ENCODE results near the gene TMIE. TPM values are rescaled to one million over a fixed set of nuclear protein-coding genes. Genes with fewer than 3 reads are reported as not detected.
"Not testable (repeated sequence)": the region's sequence is repeated elsewhere in the genome, so short reads cannot be mapped to it uniquely, and the experiment has no call there.

Gene TMIE
- total RNA-seq, 2 donors from 2014 or later: not detected

DNA sequence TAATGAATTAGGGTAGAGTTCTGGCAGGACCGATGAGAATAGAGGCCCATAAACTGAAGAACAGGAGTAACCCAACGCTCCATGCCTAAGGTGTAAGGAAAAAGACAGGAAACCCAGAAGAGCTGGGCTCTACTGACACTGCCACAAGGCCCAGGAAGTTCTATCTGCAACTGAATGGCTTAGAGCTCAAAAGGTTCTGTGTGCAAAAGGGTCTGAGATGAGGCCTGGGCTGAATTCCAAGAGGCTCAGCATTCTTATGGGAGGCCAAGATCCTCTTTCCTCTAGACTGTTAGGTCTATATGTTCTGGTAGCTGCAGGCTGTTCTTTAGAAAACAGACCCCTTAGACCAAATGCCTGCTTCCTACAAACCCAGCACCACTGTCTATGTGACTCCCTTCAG is 47.0 kb downstream of the TMIE start:
- no peak for DNase-seq
- Histone ChIP-seq H3K4me3 (no peak overlapping the region), H3K27ac (no peak overlapping the region), H3K36me3 (replicated peaks in 1 of 2; ENCODE audit: insufficient read depth in 1 of 2, low read depth in 2 of 2) (no peaks in the 10 kb centered on the region), H3K27me3 (no peaks in the 10 kb centered on the region), H3K9me3 (no peaks in the 10 kb centered on the region), H3K4me1 (no peaks in the 10 kb centered on the region)
- 83 to 84% methylated on average over 2 of the region's 2 CpGs for WGBS, 2 donors
- intact Hi-C loops (cut with DNase I): no loop called here
- ATAC-seq: no peak
- TF ChIP-seq CTCF (IDR thresholded peaks at IDR 0.05): no peak
- TF ChIP-seq POLR2A (IDR thresholded peaks at IDR 0.05): no peak

DNA sequence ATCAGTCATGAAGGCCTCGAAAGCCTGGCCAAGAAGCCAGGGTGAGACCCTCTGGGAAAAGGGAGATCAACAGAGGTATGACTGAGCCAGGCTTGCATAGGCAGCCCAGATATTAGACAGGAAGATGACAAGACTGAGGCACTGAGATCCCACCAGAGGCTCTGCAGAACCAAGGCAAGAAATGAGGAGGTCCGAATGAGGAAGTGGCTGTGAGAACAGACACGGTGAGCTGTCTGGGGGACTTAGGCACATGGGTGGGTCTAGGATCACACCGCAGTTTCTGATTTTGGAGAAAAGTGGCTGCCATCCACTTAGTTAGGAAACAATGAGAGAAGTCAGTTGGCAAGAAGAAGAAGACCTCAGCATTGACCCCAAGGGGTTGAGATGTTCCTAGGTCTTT is 47.9 kb downstream of the TMIE start:
- H3K9me3 ChIP-seq: no peaks in the 10 kb centered on the region
- TF ChIP-seq CTCF (IDR thresholded peaks at IDR 0.05) (no peak), POLR2A (IDR thresholded peaks at IDR 0.05) (no peak)
- intact Hi-C loops (cut with DNase I): no loop called here
- DNase-seq (no peak), ATAC-seq (no peak)
- no peaks in the 10 kb centered on the region for H3K27me3 ChIP-seq
- WGBS, 2 donors: 80 to 86% methylated on average over 4 of the region's 4 CpGs
- H3K36me3 ChIP-seq (replicated peaks in 1 of 2; ENCODE audit: insufficient read depth in 1 of 2, low read depth in 2 of 2): no peaks in the 10 kb centered on the region
- no peaks in the 10 kb centered on the region for H3K4me1 ChIP-seq
- H3K4me3 ChIP-seq: no peak overlapping the region
- no peak overlapping the region for H3K27ac ChIP-seq

- no peaks in the 10 kb centered on the region for H3K36me3 ChIP-seq (replicated peaks in 1 of 2; ENCODE audit: insufficient read depth in 1 of 2, low read depth in 2 of 2)
- no peak overlapping the region for H3K4me3 ChIP-seq
- H3K27me3 ChIP-seq: no peaks in the 10 kb centered on the region
- DNase-seq: no peak
- ATAC-seq: no peak
- H3K4me1 ChIP-seq: no peaks in the 10 kb centered on the region
- WGBS, 2 donors: 92 to 96% methylated on average over 26 to 34 of the region's 41 CpGs
- TF ChIP-seq CTCF (IDR thresholded peaks at IDR 0.05): no peak
- TF ChIP-seq POLR2A (IDR thresholded peaks at IDR 0.05): no peak
- no peak overlapping the region for H3K27ac ChIP-seq
- intact Hi-C loops (cut with DNase I): no loop called here
- H3K9me3 ChIP-seq: no peaks in the 10 kb centered on the region
These were observed 49.4 kb downstream of the TMIE start for GRCh38 chr3:46750555-46751038.

DNA sequence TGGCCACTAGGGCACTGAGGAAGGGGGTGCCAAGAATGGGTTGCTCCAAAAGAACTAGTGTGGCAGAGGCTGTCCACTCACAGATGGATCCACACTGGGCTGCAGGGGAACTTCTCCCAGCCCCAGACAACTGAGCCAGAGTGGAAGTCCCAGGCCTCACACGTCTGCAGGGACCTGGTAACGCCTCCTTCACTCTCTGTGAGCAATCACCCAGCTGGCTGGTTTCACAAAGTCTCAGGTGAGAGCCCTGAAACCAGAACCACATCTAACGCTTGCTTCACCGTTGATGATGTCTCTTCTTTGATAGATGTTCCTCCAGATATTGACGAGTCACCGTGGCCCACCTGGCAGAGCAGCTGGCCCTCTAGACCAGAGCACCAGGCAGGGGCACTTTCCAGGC is 51.9 kb downstream of the TMIE start:
- H3K27me3 ChIP-seq; H3K4me3 ChIP-seq; ATAC-seq; H3K4me1 ChIP-seq; H3K36me3 ChIP-seq (replicated peaks in 1 of 2; ENCODE audit: insufficient read depth in 1 of 2, low read depth in 2 of 2); H3K9me3 ChIP-seq; H3K27ac ChIP-seq; DNase-seq; intact Hi-C loops (cut with DNase I): not testable (repeated sequence)
- 68 to 72% methylated on average over 2 to 6 of the region's 6 CpGs for WGBS, 2 donors

- H3K27me3 ChIP-seq: no peaks in the 10 kb centered on the region
- intact Hi-C loops (cut with DNase I): no loop called here
- no peaks in the 10 kb centered on the region for H3K36me3 ChIP-seq (replicated peaks in 1 of 2; ENCODE audit: insufficient read depth in 1 of 2, low read depth in 2 of 2)
- DNase-seq (no peak), ATAC-seq (no peak)
- no peak for TF ChIP-seq CTCF (IDR thresholded peaks at IDR 0.05)
- no peak for TF ChIP-seq POLR2A (IDR thresholded peaks at IDR 0.05)
- no peaks in the 10 kb centered on the region for H3K4me1 ChIP-seq
- no peak overlapping the region for H3K27ac ChIP-seq
- H3K4me3 ChIP-seq: no peak overlapping the region
- 88 to 95% methylated on average over 6 of the region's 6 CpGs for WGBS, 2 donors
- no peaks in the 10 kb centered on the region for H3K9me3 ChIP-seq
These were observed 54.5 kb downstream of the TMIE start for GRCh38 chr3:46755646-46756045.
